GM19463 (cell line): ENCODE results near the gene FNIP2.
"Not testable (repeated sequence)": the region's sequence is repeated elsewhere in the genome, so short reads cannot be mapped to it uniquely, and the experiment has no call there.

Source experiments
- ATAC-seq: cut with Tn5 transposase; IDR thresholded peaks from one replicate; pipeline ENCODE4 v1.9.1; 2021; ENCODE audit warnings: mild to moderate bottlenecking, moderate library complexity; ENCODE audit not compliant: unreplicated experiment

Gene FNIP2

GRCh38 chr4:158903079-158903456, 134.2 kb downstream of the FNIP2 start:
- ATAC-seq, result no peak

DNA sequence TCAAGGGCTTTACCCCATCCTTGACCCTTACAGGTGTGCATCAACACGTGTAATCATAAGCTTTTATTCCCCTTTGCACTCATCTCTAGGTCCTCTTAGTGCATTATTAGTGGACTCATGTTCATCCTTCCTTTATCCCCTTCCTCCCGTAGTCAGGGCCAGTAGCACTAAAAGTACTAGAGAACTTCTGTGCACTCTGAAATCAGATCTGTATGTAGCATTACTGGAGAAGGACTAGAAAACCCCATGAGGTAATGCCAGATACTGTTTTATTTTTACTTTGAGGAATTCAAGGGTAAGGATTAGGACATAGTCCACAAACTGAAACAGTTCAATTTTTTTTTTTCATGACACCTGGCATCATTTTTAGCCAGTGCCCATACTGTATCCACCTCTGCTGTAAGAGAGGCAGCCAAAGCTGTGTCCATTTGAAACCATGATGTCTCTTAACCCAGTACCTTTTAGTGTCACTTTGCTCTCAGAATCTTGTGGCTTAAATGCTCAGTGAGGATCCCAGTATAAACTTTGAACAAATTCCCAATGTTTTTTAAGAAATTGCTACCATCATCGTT, 134.7 kb downstream of the FNIP2 start:
- ATAC-seq, result no peak

- no peak for ATAC-seq
Measured at GRCh38 chr4:158904815-158905214, 136.0 kb downstream of the FNIP2 start.

- peak; percentile 85 for ATAC-seq
Measured at GRCh38 chr4:158906073-158906472, 137.2 kb downstream of the FNIP2 start.

DNA sequence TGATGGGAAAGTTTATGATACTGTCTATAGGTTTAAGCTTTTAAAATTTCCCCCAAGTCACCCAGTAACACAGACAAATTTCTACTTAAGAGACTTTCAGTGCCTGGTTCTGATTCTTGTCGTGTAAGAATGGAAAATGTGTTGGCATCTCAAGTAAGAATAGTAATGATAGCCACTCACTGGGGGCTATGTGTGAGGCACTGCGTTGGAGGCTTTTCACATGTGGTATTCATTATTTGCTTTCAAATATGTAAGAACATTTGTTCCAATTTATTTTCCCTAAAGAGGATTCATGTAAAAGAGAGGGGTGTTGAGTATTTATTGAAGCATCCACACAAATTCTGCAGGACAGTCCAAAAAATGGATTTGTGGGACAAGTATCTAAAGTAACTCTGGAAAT, 143.6 kb downstream of the FNIP2 start:
- ATAC-seq, result no peak

DNA sequence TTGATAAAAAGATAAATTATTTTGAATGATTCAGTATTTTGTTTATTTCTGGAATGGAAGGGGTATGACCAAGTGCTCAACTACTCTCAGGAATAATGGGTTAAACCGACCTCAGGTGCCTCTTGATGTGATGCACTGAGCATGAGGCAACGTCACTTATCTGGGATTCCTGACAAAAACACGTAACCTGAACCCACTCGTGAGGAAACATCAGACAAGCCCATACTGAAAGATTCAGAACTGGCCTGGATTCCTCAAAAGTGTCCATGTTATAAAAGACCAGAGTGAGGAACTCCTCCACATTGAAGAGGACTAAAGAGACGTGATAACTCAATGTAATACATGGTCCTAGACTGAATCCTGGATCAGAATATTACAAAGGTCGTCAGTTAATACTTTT, 144.0 kb downstream of the FNIP2 start:
- no peak for ATAC-seq

GRCh38 chr4:158913766-158914165, 144.9 kb downstream of the FNIP2 start:
- ATAC-seq, result no peak

- no peak for ATAC-seq
Measured at GRCh38 chr4:158914218-158914617, 145.4 kb downstream of the FNIP2 start.

- peak; percentile 50 for ATAC-seq
Measured at GRCh38 chr4:158915683-158916241, 146.9 kb downstream of the FNIP2 start.

DNA sequence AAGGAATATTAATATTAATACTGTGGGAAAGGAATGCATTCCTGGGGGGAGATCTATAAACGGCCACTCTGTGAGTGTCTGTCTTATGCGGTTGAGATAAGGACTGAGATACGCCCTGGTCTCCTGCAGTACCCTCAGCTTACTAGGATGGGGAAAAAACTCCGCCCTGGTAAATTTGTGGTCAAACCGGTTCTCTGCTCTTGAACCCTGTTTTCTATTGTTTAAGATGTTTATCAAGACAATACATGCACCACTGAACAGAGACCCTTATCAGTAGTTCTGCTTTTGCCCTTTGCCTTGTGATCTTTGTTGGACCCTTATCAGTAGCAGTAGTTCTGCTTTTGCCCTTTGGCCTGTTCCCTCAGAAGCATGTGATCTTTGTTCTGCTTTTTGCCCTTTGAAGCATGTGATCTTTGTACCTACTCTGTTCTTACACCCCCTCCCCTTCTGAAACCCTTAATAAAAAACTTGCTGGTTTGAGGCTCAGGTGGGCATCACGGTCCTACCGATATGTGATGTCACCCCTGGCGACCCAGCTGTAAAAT, 151.7 kb downstream of the FNIP2 start:
- ATAC-seq, result not testable (repeated sequence)

DNA sequence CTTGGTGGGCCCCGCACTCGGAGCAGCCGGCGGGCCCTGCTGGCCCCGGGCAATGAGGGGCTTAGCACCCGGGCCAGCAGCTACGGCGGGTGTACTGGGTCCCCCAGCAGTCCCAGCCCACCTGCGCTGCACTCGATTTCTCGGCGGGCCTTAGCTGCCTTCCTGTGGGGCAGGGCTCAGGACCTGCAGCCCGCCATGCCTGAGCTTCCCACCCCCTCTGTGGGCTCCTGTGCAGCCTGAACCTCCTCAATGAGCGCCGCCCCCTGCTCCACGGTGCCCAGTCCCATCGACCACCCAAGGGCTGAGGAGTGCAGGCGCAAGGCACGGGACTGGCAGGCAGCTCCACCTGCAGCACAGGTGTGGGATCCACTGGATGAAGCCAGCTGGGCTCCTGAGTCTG, 158.9 kb downstream of the FNIP2 start:
- not testable (repeated sequence) for ATAC-seq

DNA sequence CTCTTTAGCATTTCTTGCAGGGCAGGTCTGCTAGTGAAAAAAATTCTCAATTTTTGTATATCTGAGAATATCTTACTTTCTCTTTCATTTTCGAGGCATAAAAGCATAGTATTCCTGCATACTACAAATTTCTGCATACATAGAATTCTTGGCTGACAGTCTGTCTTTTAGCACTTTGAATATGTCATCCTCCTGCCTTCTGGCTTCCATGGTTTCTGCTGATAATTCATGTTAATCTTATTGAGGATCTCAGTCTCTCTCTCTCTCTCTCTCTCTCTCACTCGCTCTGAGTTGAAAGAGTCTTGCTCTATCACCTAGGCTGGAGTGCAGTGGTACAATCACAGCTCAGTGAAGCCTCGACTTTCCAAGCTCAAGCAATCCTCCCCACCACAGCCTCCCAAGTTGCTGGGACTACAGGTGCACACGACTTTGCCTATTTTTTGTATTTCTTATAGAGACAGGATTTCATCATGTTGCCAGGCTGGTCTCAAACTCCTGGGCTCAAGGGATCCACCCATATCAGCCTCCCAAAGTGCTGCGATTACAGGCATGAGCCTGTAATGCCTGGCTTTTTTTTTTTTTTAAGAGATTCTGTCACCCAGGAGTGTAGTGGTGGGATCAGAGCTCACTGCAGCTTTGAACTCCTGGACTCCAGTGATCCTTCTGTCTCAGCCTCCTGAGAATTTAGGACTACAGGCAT, 161.3 kb downstream of the FNIP2 start:
- ATAC-seq, result no peak

DNA sequence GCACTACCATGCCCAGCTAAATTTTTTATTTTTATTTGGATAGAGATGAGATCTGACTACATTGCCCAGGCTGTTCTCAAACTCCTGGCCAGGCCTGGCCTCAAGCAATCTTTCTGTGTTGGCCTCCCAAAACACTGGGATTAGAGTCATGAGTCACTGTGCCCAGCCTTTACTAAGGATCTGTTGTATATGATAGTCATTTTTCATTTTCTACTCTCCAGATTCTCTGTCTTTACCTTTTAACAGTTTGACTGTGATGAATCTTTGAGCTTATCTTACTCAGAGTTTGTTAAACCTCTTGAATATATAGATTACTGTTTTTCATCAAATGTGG, 161.8 kb downstream of the FNIP2 start:
- no peak for ATAC-seq

DNA sequence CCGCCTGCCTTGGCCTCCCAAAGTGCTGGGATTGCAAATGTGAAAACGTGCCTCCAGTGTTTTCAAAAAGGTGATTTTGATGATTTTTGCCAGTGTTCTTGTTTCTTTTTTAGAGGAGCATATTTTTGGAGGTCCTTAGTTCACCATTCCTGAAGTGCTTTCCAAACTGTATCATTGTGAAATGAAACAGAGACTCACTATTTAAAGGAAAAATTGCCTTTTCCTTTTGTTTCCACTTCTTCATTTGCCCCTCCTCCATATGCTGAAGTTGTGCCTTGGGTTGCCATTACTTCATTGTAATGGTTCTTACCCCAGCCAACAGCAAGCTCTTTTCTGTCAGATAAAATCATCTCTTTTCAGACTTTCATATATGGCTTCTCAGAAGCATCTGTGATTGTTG, 164.4 kb downstream of the FNIP2 start:
- ATAC-seq, result no peak

DNA sequence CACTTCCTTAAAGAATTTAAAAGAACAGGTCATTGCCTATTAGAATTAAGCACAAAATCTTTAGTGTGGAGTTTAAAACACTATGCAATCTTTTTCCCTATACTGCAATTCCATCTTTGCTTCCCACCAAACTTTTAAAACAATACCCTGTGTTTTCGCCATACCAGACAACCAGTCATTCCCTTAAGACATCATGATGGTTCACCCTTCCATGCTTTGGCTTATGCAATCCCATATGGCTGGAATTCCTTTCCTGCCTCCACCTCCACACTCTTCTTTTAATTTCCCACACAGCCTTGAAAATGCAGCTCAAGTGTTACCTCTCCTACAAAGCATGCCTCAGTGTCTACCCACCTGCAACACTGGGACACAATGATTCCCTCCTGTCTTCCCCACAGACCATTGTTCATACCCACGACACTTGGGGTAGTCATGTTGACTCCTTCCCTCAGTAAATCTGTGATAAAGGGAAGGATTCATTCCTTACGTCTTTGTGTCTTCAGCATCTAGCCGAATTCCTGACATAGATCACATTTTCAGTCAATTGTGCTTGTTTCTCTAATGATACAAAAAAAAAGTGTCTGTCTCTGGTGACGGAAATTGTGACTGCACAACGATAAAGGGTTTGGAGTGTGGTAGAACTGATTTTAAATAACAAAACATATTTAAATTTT, 166.3 kb downstream of the FNIP2 start:
- ATAC-seq, result no peak

DNA sequence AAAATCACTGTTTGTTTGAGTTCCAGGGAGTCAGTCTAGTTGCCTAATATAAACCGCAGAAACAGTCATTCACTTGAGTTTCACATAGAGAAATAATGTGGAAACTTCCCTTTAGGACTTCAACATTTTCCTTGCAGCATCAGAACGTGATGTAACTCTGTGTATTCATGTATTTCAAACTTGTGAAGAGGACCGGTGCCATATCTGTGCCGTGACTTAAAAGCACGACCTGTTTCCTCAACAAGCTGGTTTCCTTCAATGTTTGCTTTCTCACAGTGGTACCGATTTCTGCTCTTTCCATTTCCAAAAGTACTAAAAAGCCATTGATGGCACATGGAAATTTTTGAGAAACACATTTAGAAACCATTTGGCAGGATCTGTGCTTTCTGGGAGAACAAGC, 167.4 kb downstream of the FNIP2 start:
- no peak for ATAC-seq

GRCh38 chr4:158938220-158939044, 169.6 kb downstream of the FNIP2 start:
- ATAC-seq, result no peak

GRCh38 chr4:158940271-158940670, 171.4 kb downstream of the FNIP2 start:
- ATAC-seq, result no peak

DNA sequence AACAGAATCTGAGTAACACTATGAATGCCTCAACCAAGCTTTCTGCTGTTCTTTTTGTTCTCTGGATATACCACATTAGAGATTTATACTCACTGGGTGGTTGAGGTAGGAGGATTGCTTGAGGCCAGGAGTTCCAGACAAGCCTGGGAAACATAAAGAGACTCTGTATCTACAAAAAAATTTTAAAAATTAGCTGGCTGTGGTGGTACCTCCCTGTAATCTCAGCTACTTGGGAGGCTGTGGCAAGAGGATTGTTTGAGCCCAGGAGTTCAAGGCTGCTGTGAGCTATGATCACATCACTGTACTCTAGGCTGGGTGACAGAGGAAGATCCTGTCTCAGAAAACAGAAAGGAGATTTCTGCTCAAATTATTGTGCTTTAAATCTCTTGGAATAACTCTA, 172.5 kb downstream of the FNIP2 start:
- no peak for ATAC-seq

GRCh38 chr4:158941895-158942294, 173.1 kb downstream of the FNIP2 start:
- ATAC-seq, result no peak

- ATAC-seq, result no peak
Measured at GRCh38 chr4:158945529-158946108, 176.8 kb downstream of the FNIP2 start.
